Heart left ventricle (tissue), 16 donors: ENCODE measurements around the gene CMIP. TPM values are rescaled to one million over a fixed set of nuclear protein-coding genes. Genes with fewer than 3 reads are reported as not detected.

Experiments
- ATAC-seq, 4 donors: fragments of 200-7000 bp; cut with Tn5 transposase; one replicate each; pipeline ENCODE4 v1.9.1; 2020 to 2022; ENCODE audit warnings: moderate library complexity in 4 of 4, mild to moderate bottlenecking in 3 of 4, moderate number of reproducible peaks in 1 of 4
- DNase-seq, 5 donors: peaks; one replicate each; pipeline ENCODE4 v3.0.0-alpha.2; 2020
- H3K27ac ChIP-seq, 12 donors: fragments of 200-600 bp; sonication (generic) in 4 of 12; one replicate each; pipeline versions ENCODE4 v1.5.0 to v1.8.0; 2016 to 2022; ENCODE audit warnings: mild to moderate bottlenecking in 2 of 12
- H3K27me3 ChIP-seq, 9 donors: fragments of 200-600 bp; sonication (generic) in 2 of 9; one replicate each; pipeline versions ENCODE4 v1.5.1 to v1.8.0; 2016 to 2022; ENCODE audit warnings: mild to moderate bottlenecking in 3 of 9
- H3K36me3 ChIP-seq, 9 donors: fragments of 200-600 bp; sonication (generic) in 2 of 9; one replicate each; pipeline versions ENCODE4 v1.5.0 to v1.8.0; 2018 to 2022; ENCODE audit warnings: mild to moderate bottlenecking in 2 of 9
- H3K4me1 ChIP-seq, 12 donors: fragments of 200-600 bp; sonication (generic) in 4 of 12; one replicate each; pipeline versions ENCODE4 v1.5.0 to v1.8.0; 2016 to 2022; ENCODE audit warnings: mild to moderate bottlenecking in 3 of 12
- H3K4me3 ChIP-seq, 12 donors: fragments of 200-600 bp; sonication (generic) in 4 of 12; one replicate each; pipeline versions ENCODE4 v1.5.0 to v1.8.0; 2017 to 2022; ENCODE audit warnings: mild to moderate bottlenecking in 9 of 12, moderate library complexity in 4 of 12
- H3K9me3 ChIP-seq, 12 donors: fragments of 200-600 bp; sonication (generic) in 4 of 12; one replicate each; pipeline versions ENCODE4 v1.5.0 to v1.8.0; 2016 to 2022; ENCODE audit warnings: mild to moderate bottlenecking in 1 of 12
- CTCF ChIP-seq, 12 donors: fragments of 200-600 bp; sonication (generic) in 4 of 12; IDR thresholded peaks; one replicate each; pipeline versions ENCODE4 v1.5.0 to v1.8.0; 2018 to 2022; ENCODE audit warnings: antibody characterized with exemption in 12 of 12, mild to moderate bottlenecking in 5 of 12
- POLR2A ChIP-seq, 2 donors: fragments of 450-650 bp; IDR thresholded peaks; one replicate each; pipeline ENCODE4 v1.6.1; 2017; ENCODE audit warnings: antibody characterized with exemption in 2 of 2, mild to moderate bottlenecking in 2 of 2, moderate library complexity in 2 of 2
- WGBS, 4 donors: extraction: QIAGEN DNeasy Blood & Tissue Kit in 2 of 4; methylation state at CpG; one replicate each; pipeline versions ENCODE4 v1.1.5 to v1.1.7; 2013 to 2018; 5-methylcytosine and 5-hydroxymethylcytosine counted together
- intact Hi-C, 10 donors: fragments of 100-400 bp; cut with DNase I; formaldehyde crosslinking; loops; one replicate each; pipeline versions ENCODE4 v1.11.1 to v1.14.2; 2022
- polyA plus RNA-seq, 2 donors: library from polyadenylated mRNA; stranded (reverse); fragments of 200-250 nt; gene quantifications; one replicate each; pipeline ENCODE4 v1.2.3, GENCODE V29; 2013
- total RNA-seq, 9 donors: library from RNA; depleted of rRNA in 2 of 9; stranded (reverse); fragments of >200 nt in 2 of 9; fragmentation: NEBNext Ultra II Directional in 3 of 9; extraction: Animal tissue kit (Norgen Biotek cat#: 25700) in 3 of 9; gene quantifications; one replicate each; pipeline versions ENCODE4 v1.1.0 to v1.2.4, GENCODE V29; 2016 to 2023
- donor health status: ischemic (EF 13 %, LVEDD 7.1; RV severe dilation, severe dysfunction).
- donor health status: healthy with polysubstance abuse.
- donor health status: DM: no; HTN: yes; CAD: no.
- donor health status: DM: no; HTN: no; CAD: no.
- donor health status: ischemic (EF 25% LVEDD 6.9; RV normal size, moderate dysfunction).
- donor health status: ischemic (EF 25% LVEDD 5.7; RV mildly dilated, moderate dysfunction).
- donor health status: healthy.
- donor health status: DM: yes; HTN: yes; CAD: no.
- donor health status: ischemic (EF 35%, LVEDD 5.7; RV mildly dilated, moderate dysfunction).
- donor health status: nonischemic (EF 11% LVEDD 7.7; RV severe dilation, severe dysfunction).
- donor health status: DM: yes; HTN: yes; CAD: no.
- donor health status: PGD.
- donor health status: ischemic (EF 29% LVEDD 5.4; RV normal size, mild dysfunction).
- donor health status: nonischemic (EF 23%, LVEDD 6.1; RV moderate dilation, normal function).

The CMIP gene
- total and polyA plus RNA-seq, 11 donors, result 4.1 to 48.8 (median 10.6) TPM

GRCh38 chr16:81618187-81618586, 173.6 kb downstream of the CMIP start:
- H3K4me1 ChIP-seq, result peaks cover 2 to 35% (median 24%) of the 10 kb centered on the region in 12 donors
- H3K27me3 ChIP-seq, result no peaks in the 10 kb centered on the region
- no peak overlapping the region for H3K27ac ChIP-seq
- peaks cover 0 to 51% (median 0%) of the 10 kb centered on the region in 9 donors for H3K36me3 ChIP-seq
- DNase-seq, result peak in 1 of 5 donors; percentile 10
- 83 to 87% (median 85%) methylated on average over 6 of the region's 6 CpGs for WGBS, 4 donors
- intact Hi-C loops, result loop anchor here in 4 of 10 donors (10.0 kb wide), 5 partner anchors 63 to 253 kb away; partner anchors contain the start of gene CMIP (in 1 of the 4)
- no peak overlapping the region for H3K4me3 ChIP-seq
- TF ChIP-seq POLR2A (IDR thresholded peaks at IDR 0.05) (no peak), CTCF (IDR thresholded peaks at IDR 0.05) (no peak)
- H3K9me3 ChIP-seq, result no peaks in the 10 kb centered on the region
- ATAC-seq, result no peak

GRCh38 chr16:81618661-81619060, 174.1 kb downstream of the CMIP start:
- no peak for TF ChIP-seq POLR2A (IDR thresholded peaks at IDR 0.05)
- no peak for TF ChIP-seq CTCF (IDR thresholded peaks at IDR 0.05)
- Histone ChIP-seq H3K36me3 (peaks cover 0 to 51% (median 0%) of the 10 kb centered on the region in 9 donors), H3K9me3 (no peaks in the 10 kb centered on the region), H3K4me1 (peaks cover 0 to 30% (median 19%) of the 10 kb centered on the region in 12 donors), H3K4me3 (no peak overlapping the region), H3K27ac (no peak overlapping the region), H3K27me3 (no peaks in the 10 kb centered on the region)
- intact Hi-C loops, result loop anchor here in 4 of 10 donors (10.0 kb wide), 5 partner anchors 64 to 254 kb away; partner anchors contain the start of gene CMIP (in 1 of the 4)
- WGBS, 4 donors, result 80 to 91% (median 87%) methylated on average over 7 to 11 of the region's 11 CpGs
- DNase-seq, result peak in 1 of 5 donors; percentile 34
- no peak for ATAC-seq

GRCh38 chr16:81620029-81620428, 175.4 kb downstream of the CMIP start:
- intact Hi-C loops, result loop anchor here in 9 of 10 donors (5.0 to 10.0 kb wide), 7 partner anchors 75 to 218 kb away; partner anchors contain the start of gene CMIP (in 1 of the 9)
- peaks cover 0 to 27% (median 16%) of the 10 kb centered on the region in 12 donors for H3K4me1 ChIP-seq
- ATAC-seq, result no peak
- no peaks in the 10 kb centered on the region for H3K9me3 ChIP-seq
- H3K27me3 ChIP-seq, result no peaks in the 10 kb centered on the region
- WGBS, 4 donors, result 91 to 98% (median 93%) methylated on average over 4 of the region's 4 CpGs
- no peak for TF ChIP-seq POLR2A (IDR thresholded peaks at IDR 0.05)
- no peak for TF ChIP-seq CTCF (IDR thresholded peaks at IDR 0.05)
- no peak overlapping the region for H3K27ac ChIP-seq
- DNase-seq, result no peak
- H3K4me3 ChIP-seq, result no peak overlapping the region
- peaks cover 0 to 52% (median 0%) of the 10 kb centered on the region in 9 donors for H3K36me3 ChIP-seq

GRCh38 chr16:81620796-81621195, 176.2 kb downstream of the CMIP start:
- no peak overlapping the region for H3K4me3 ChIP-seq
- H3K27me3 ChIP-seq, result no peaks in the 10 kb centered on the region
- TF ChIP-seq CTCF (IDR thresholded peaks at IDR 0.05) (no peak), POLR2A (IDR thresholded peaks at IDR 0.05) (no peak)
- 86 to 91% (median 91%) methylated on average over 9 of the region's 9 CpGs for WGBS, 4 donors
- no peaks in the 10 kb centered on the region for H3K9me3 ChIP-seq
- no peak overlapping the region for H3K27ac ChIP-seq
- intact Hi-C loops, result loop anchor here in 9 of 10 donors (5.0 to 10.0 kb wide), 7 partner anchors 74 to 218 kb away; partner anchors contain the start of gene CMIP (in 1 of the 9)
- peaks cover 0 to 34% (median 23%) of the 10 kb centered on the region in 12 donors for H3K4me1 ChIP-seq
- DNase-seq, result no peak
- ATAC-seq, result no peak
- peaks cover 0 to 55% (median 0%) of the 10 kb centered on the region in 9 donors for H3K36me3 ChIP-seq
